HEK293T (cell line): ENCODE measurements around the gene PDPK1.
"Not testable (repeated sequence)": the region's sequence is repeated elsewhere in the genome, so short reads cannot be mapped to it uniquely, and the experiment has no call there.

Experiments used
- CTCF ChIA-PET: fragments of 350-600 bp; formaldehyde crosslinking; extraction: SDS; loops from one replicate; lab custom pipeline; 2021; ENCODE audit warnings: antibody characterized with exemption, inconsistent platforms; lab: Yijun Ruan, JAX
- POLR2A ChIA-PET: fragments of 350-600 bp; formaldehyde crosslinking; extraction: SDS; loops from one replicate; lab custom pipeline; 2020; ENCODE audit warnings: antibody characterized with exemption, inconsistent platforms; lab: Yijun Ruan, JAX
- DNase-seq: peaks from one replicate; pipeline ENCODE4 v3.0.0; 2012; ENCODE audit warnings: mixed read lengths; ENCODE audit errors: extremely low spot score
- ARNT ChIP-seq: fragments of 450-650 bp; IDR thresholded peaks from 2 replicates; pipeline ENCODE4 v1.6.1; 2017; ENCODE audit warnings: mild to moderate bottlenecking
- BHLHE40 ChIP-seq: fragments of 450-650 bp; IDR thresholded peaks from 2 replicates; pipeline ENCODE4 v1.6.1; 2016; ENCODE audit warnings: mild to moderate bottlenecking, moderate library complexity, borderline replicate concordance
- CTBP1 ChIP-seq: fragments of 450-650 bp; IDR thresholded peaks from 2 replicates; pipeline ENCODE4 v1.6.1; 2016; ENCODE audit warnings: borderline replicate concordance
- ELF4 ChIP-seq: fragments of 450-650 bp; IDR thresholded peaks from 2 replicates; pipeline ENCODE4 v1.6.1; 2017; ENCODE audit warnings: antibody characterized with exemption
- FOXA1 ChIP-seq: fragments of 450-650 bp; IDR thresholded peaks from 2 replicates; pipeline ENCODE4 v1.6.1; 2016; ENCODE audit warnings: mild to moderate bottlenecking
- FOXK2 ChIP-seq: fragments of 450-650 bp; IDR thresholded peaks from 2 replicates; pipeline ENCODE4 v1.6.1; 2016; ENCODE audit warnings: mild to moderate bottlenecking
- FOXM1 ChIP-seq: fragments of 450-650 bp; IDR thresholded peaks from 2 replicates; pipeline ENCODE4 v1.6.1; 2017; ENCODE audit warnings: mild to moderate bottlenecking, borderline replicate concordance
- HDGF ChIP-seq: fragments of 450-650 bp; IDR thresholded peaks from 2 replicates; pipeline ENCODE4 v1.6.1; 2017; ENCODE audit warnings: antibody characterized with exemption, borderline replicate concordance
- L3MBTL2 ChIP-seq: fragments of 450-650 bp; conservative IDR thresholded peaks from 2 replicates; pipeline ENCODE4 v1.6.1; 2016; ENCODE audit warnings: mild to moderate bottlenecking
- LEF1 ChIP-seq: fragments of 450-650 bp; IDR thresholded peaks from 2 replicates; pipeline ENCODE4 v1.6.1; 2017; ENCODE audit warnings: mild to moderate bottlenecking, borderline replicate concordance
- NFRKB ChIP-seq: fragments of 450-650 bp; IDR thresholded peaks from 2 replicates; pipeline ENCODE4 v1.6.1; 2016; ENCODE audit warnings: mild to moderate bottlenecking, moderate library complexity
- PKNOX1 ChIP-seq: fragments of 450-650 bp; IDR thresholded peaks from 2 replicates; pipeline ENCODE4 v1.6.1; 2016
- SP1 ChIP-seq: fragments of 450-650 bp; IDR thresholded peaks from 2 replicates; pipeline ENCODE4 v1.6.1; 2017
- SUZ12 ChIP-seq: fragments of 450-650 bp; IDR thresholded peaks from 2 replicates; pipeline ENCODE4 v1.6.1; 2016; ENCODE audit warnings: mild to moderate bottlenecking
- TARDBP ChIP-seq: fragments of 450-650 bp; IDR thresholded peaks from 2 replicates; pipeline ENCODE4 v1.6.1; 2016
- ZNF384 ChIP-seq: fragments of 450-650 bp; IDR thresholded peaks from 2 replicates; pipeline ENCODE4 v1.6.1; 2016

PDPK1 gene

DNA sequence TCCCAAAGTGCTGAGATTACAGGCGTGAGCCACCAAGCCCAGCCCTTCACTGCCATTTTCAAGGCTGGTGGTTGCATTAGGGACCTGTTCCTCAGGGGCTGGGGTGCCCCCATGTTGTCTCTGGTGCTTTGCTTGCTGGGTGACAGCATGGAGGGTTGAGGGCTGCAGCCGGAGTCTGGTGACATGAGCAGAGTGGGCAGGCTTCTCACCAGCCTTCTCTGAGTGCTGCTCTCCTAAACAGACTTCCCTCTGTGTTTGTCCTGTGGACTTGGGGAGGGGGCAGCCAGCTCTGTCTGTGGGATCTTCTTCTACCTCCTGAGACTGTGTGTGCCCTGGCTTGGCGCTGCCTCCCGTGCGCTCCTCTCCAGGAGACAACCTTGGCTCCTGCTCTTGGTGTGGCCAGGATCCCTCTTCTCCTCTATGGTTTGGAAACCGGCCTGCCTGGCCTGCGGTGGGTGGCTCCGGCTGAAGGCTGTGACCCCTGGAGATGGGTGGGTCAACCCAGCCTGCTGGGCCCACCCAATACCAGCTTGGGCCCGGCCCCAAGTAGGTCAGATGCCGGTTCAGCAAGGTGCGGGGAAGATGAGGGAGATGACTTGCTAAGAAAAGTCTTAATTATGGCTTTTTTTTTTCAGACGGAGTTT is 72.1 kb downstream of the PDPK1 start:
- no peak for DNase-seq
- CTCF ChIA-PET, result no interaction called here
- TF ChIP-seq FOXK2 (no peak), L3MBTL2 (no peak), PKNOX1 (no peak), HDGF (no peak), NFRKB (no peak), FOXM1 (no peak), ARNT (no peak)

DNA sequence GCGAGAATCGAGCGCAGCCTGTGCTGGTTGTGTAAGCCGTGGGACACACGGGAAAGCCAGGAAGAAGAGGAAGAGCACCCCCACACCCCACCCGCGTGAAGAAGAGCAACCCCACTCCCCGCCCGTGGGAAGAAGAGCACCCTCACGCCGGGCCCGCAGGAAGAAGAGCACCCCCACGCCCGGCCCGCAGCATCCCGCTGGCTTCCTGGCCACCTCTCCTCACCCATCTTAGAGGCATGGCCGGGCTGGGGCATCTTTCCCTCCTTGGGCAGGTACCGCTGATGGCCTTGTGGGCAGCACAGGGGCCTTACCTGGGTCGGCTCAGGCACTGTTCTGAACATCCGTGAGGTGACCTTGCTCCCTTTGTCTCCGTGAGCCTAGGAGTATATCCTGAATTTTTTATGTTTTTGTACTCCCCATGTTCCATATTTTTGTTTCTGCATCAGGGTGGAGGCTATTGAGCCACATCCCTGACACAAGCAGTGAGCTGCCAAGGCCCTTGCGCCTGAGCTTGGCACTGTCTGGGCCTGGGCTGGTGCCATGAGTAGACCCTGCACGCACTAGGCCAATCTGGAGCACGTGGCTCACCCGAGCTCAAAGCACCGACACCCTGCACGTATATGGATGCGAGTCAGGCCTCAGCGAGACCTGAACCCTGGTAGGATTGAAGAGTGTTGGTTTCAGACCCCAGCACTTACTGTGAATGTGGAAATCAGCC is 73.1 kb downstream of the PDPK1 start:
- ChIA-PET POLR2A (no interaction called here), CTCF (no interaction called here)
- no peak for DNase-seq
- TF ChIP-seq L3MBTL2, result no peak
- TF ChIP-seq SUZ12, result no peak
- TF ChIP-seq SP1, result no peak

More for the DNA sequence above, 72.1 kb downstream of the PDPK1 start:
- POLR2A ChIA-PET, result no interaction called here

DNA sequence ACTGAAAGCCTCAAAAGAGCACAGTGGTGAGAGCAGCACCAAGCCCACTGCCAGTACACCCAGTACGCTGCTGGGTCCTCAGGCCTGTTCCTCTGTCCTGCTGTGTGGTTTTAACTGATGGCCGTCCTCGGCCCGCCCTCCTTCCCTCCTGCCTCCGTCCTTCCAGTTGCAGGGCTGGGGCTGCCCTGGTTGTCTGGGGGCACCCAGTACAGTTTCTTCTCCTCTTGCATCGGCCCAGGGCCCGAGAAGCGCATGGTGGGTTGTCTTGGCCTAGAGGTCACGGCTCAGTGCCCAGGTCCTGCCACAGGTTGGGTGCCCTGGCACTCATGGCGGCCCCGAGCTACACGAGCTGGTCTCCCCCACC is 73.7 kb downstream of the PDPK1 start:
- ChIA-PET CTCF (no interaction called here), POLR2A (no interaction called here)
- no peak for TF ChIP-seq PKNOX1
- TF ChIP-seq ARNT, result no peak
- TF ChIP-seq HDGF, result no peak
- TF ChIP-seq ZNF384, result no peak
- DNase-seq, result no peak

GRCh38 chr16:2611877-2612276 is 74.1 kb downstream of the PDPK1 start:
- CTCF ChIA-PET, DNase-seq, POLR2A ChIA-PET: not testable (repeated sequence)

- CTCF ChIA-PET, POLR2A ChIA-PET, DNase-seq: not testable (repeated sequence)
Measured at GRCh38 chr16:2613251-2613650, 75.4 kb downstream of the PDPK1 start.

DNA sequence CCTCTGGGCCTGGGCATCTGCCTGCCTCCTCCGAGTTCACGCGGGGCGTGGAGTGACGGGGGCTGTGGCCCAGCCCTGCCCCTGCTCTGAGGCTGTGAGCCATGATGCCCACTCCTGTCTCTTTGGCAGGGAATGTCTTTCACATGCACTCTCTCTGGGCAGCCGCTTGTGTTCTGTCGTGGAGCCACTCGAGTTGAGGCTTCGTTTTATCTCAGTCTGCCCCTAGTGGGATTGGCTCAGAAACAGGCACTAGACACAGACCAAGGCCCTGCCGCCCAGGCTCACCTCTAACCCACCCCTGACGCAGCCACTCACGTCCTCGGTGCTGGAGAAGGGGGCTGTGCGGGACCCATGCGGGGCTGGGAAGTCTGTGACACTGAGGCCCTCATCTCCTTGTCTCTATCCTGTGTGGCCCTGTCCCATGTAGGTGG is 77.0 kb downstream of the PDPK1 start:
- CTCF ChIA-PET, result no interaction called here
- TF ChIP-seq BHLHE40 (no peak), ELF4 (no peak), NFRKB (no peak), L3MBTL2 (no peak), SP1 (no peak), CTBP1 (no peak), PKNOX1 (no peak), FOXM1 (no peak), FOXK2 (no peak), ZNF384 (no peak), HDGF (no peak), SUZ12 (no peak), FOXA1 (no peak), ARNT (no peak), TARDBP (no peak), LEF1 (no peak)
- POLR2A ChIA-PET, result no interaction called here
- no peak for DNase-seq

DNA sequence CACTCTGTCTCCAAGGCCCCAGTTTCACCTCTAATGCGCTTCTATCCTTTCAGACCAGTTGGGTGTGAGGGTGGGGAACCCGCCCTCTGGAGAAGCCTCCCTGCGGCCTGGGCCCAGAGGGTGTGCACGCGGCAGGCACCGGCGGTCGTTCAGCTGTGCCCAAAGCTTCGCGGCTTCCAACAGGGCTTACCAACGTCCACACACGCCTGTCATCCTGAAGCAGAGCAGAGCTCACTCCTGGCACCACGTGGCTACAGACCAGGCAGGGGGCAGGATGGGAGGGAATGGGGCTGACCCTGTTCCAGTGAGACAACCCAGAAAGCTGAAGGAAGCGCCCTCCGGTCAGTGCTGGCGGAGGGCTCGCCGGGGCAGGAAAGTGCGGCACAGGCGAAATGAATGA is 81.1 kb downstream of the PDPK1 start:
- POLR2A ChIA-PET, result not testable (repeated sequence)

GRCh38 chr16:2619628-2620027 is 81.8 kb downstream of the PDPK1 start:
- DNase-seq, CTCF ChIA-PET, POLR2A ChIA-PET: not testable (repeated sequence)

More for the DNA sequence above, 81.1 kb downstream of the PDPK1 start:
- CTCF ChIA-PET, DNase-seq: not testable (repeated sequence)

GRCh38 chr16:2620870-2621269 is 83.0 kb downstream of the PDPK1 start:
- CTCF ChIA-PET, DNase-seq, POLR2A ChIA-PET: not testable (repeated sequence)

GRCh38 chr16:2621395-2621794 is 83.6 kb downstream of the PDPK1 start:
- CTCF ChIA-PET, DNase-seq, POLR2A ChIA-PET: not testable (repeated sequence)

- CTCF ChIA-PET, DNase-seq, POLR2A ChIA-PET: not testable (repeated sequence)
Measured at GRCh38 chr16:2627075-2627474, 89.3 kb downstream of the PDPK1 start.

- POLR2A ChIA-PET, DNase-seq, CTCF ChIA-PET: not testable (repeated sequence)
Measured at GRCh38 chr16:2631203-2631602, 93.4 kb downstream of the PDPK1 start.

DNA sequence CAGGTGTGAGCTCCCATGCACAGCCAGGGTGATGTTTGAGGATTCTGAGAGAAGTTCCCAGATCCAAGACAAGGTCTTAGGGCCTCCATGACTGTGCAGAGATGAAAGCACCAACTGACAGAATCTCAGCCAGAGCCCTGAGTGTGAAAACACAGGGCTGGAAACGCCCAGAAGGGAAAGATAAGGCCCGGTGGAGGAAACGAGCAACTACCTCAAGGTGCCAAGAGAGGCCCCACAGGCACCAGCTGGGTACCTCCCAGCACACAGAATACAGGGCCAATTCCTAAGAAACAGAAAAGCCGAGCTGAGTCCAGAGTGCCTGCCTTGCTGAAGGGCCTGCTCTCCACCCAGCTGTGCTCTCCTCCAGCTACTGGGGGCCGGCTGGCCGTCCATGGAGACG is 94.5 kb downstream of the PDPK1 start:
- DNase-seq, POLR2A ChIA-PET, CTCF ChIA-PET: not testable (repeated sequence)
